DMS 273 (cell line): ENCODE results near the gene MDN1.

Experiments
- DNase-seq: peaks from one replicate; lab custom pipeline; 2025; ENCODE audit not compliant: unreplicated experiment; lab: John Stamatoyannopoulos, UW

Gene MDN1

GRCh38 chr6:89702349-89702748 lies 117.2 kb downstream of the MDN1 start:
- DNase-seq, result no peak

- no peak for DNase-seq
Observed at GRCh38 chr6:89695667-89696066, 123.9 kb downstream of the MDN1 start.

- no peak for DNase-seq
Observed at GRCh38 chr6:89694428-89694827, 125.2 kb downstream of the MDN1 start.

- DNase-seq, result no peak
Observed at GRCh38 chr6:89693207-89693606, 126.4 kb downstream of the MDN1 start.

- DNase-seq, result no peak
Observed at GRCh38 chr6:89692256-89692655, 127.3 kb downstream of the MDN1 start.

GRCh38 chr6:89690944-89691324 lies 128.7 kb downstream of the MDN1 start:
- no peak for DNase-seq

- DNase-seq, result no peak
Observed at GRCh38 chr6:89689732-89690131, 129.9 kb downstream of the MDN1 start.

GRCh38 chr6:89688328-89688727 lies 131.3 kb downstream of the MDN1 start:
- no peak for DNase-seq

- no peak for DNase-seq
Observed at GRCh38 chr6:89685311-89685710, 134.3 kb downstream of the MDN1 start.

GRCh38 chr6:89682991-89683390 lies 136.6 kb downstream of the MDN1 start:
- no peak for DNase-seq

- no peak for DNase-seq
Observed at GRCh38 chr6:89681983-89682564, 137.5 kb downstream of the MDN1 start.

GRCh38 chr6:89680551-89680950 lies 139.0 kb downstream of the MDN1 start:
- no peak for DNase-seq

GRCh38 chr6:89680150-89680549 lies 139.4 kb downstream of the MDN1 start:
- DNase-seq, result no peak

- DNase-seq, result no peak
Observed at GRCh38 chr6:89679215-89680120, 140.1 kb downstream of the MDN1 start.

- no peak for DNase-seq
Observed at GRCh38 chr6:89678531-89678930, 141.1 kb downstream of the MDN1 start.

- no peak for DNase-seq
Observed at GRCh38 chr6:89675949-89676748, 143.4 kb downstream of the MDN1 start.

- DNase-seq, result no peak
Observed at GRCh38 chr6:89670935-89671565, 148.5 kb downstream of the MDN1 start.

- no peak for DNase-seq
Observed at GRCh38 chr6:89669002-89669401, 150.6 kb downstream of the MDN1 start.

GRCh38 chr6:89667872-89668556 lies 151.6 kb downstream of the MDN1 start:
- DNase-seq, result peak; percentile 19

GRCh38 chr6:89662659-89663223 lies 156.9 kb downstream of the MDN1 start:
- DNase-seq, result no peak
